MM.1S (cell line): ENCODE results near the gene STAT5A.

ENCODE experiments used
- CTCF ChIP-seq: fragments of 300-600 bp; sonication (generic); IDR thresholded peaks from 2 replicates; pipeline ENCODE4 v1.5.1; 2016; ENCODE audit warnings: antibody characterized with exemption, low read length, mixed read lengths
- EZH2phosphoT487 ChIP-seq: fragments of 300-600 bp; sonication (generic); IDR thresholded peaks from 2 replicates; pipeline ENCODE4 v1.6.1; 2018; ENCODE audit warnings: antibody characterized with exemption, low read length

GRCh38 chr17:42274812-42275526 is 13.3 kb upstream of the STAT5A start:
- TF ChIP-seq CTCF (no peak), EZH2phosphoT487 (no peak)
